Activated naive CD8-positive, alpha-beta T cell treated with anti-CD3 and anti-CD28 coated beads, Interleukin-2, amount 50 U/mL, for 16 hours (primary cell): ENCODE data around the gene GCLM.
A peak's percentile ranks its signal among the peaks of the same experiment; 100 is the strongest.
"Not testable (repeated sequence)": the region's sequence is repeated elsewhere in the genome, so short reads cannot be mapped to it uniquely, and the experiment has no call there.

ENCODE experiments used
- DNase-seq: peaks from one replicate; pipeline ENCODE4 v3.0.0-alpha.2; 2020; ENCODE audit warnings: low read depth, low spot score

Gene GCLM

GRCh38 chr1:93899543-93900207 is 9.6 kb downstream of the GCLM start:
- no peak for DNase-seq

- no peak for DNase-seq
These were observed 20.3 kb downstream of the GCLM start for GRCh38 chr1:93888900-93889299.

GRCh38 chr1:93882269-93882668 is 27.0 kb downstream of the GCLM start:
- no peak for DNase-seq

- no peak for DNase-seq
These were observed 28.5 kb downstream of the GCLM start for GRCh38 chr1:93880731-93881130.

- peak; percentile 79 for DNase-seq
These were observed 30.2 kb downstream of the GCLM start, which contains the start of gene DNTTIP2 for GRCh38 chr1:93878889-93879586. DNTTIP2 (minus strand) TSS chr1:93879206; CDS start chr1:93879148, 58 bp downstream.

GRCh38 chr1:93878501-93878888 is 30.7 kb downstream of the GCLM start:
- DNase-seq, result peak; percentile 20

- no peak for DNase-seq
These were observed 31.7 kb downstream of the GCLM start for GRCh38 chr1:93877529-93877928.

- no peak for DNase-seq
These were observed 33.0 kb downstream of the GCLM start for GRCh38 chr1:93876244-93876643.

- no peak for DNase-seq
These were observed 35.1 kb downstream of the GCLM start for GRCh38 chr1:93874025-93874651.

- DNase-seq, result no peak
These were observed 37.9 kb downstream of the GCLM start for GRCh38 chr1:93871366-93871765.

GRCh38 chr1:93869653-93870052 is 39.6 kb downstream of the GCLM start:
- no peak for DNase-seq

- not testable (repeated sequence) for DNase-seq
These were observed 40.7 kb downstream of the GCLM start for GRCh38 chr1:93868492-93868891.

- no peak for DNase-seq
These were observed 44.0 kb downstream of the GCLM start for GRCh38 chr1:93865253-93865652.

GRCh38 chr1:93864175-93864574 is 45.1 kb downstream of the GCLM start:
- no peak for DNase-seq

GRCh38 chr1:93857653-93858052 is 51.6 kb downstream of the GCLM start:
- not testable (repeated sequence) for DNase-seq

- not testable (repeated sequence) for DNase-seq
These were observed 53.2 kb downstream of the GCLM start for GRCh38 chr1:93855983-93856382.

- no peak for DNase-seq
These were observed 55.3 kb downstream of the GCLM start for GRCh38 chr1:93853940-93854339.

GRCh38 chr1:93851878-93852277 is 57.4 kb downstream of the GCLM start:
- DNase-seq, result no peak

GRCh38 chr1:93851327-93851712 is 57.9 kb downstream of the GCLM start:
- no peak for DNase-seq

GRCh38 chr1:93850687-93851326 is 58.4 kb downstream of the GCLM start:
- DNase-seq, result peak; percentile 17

- no peak for DNase-seq
These were observed 60.8 kb downstream of the GCLM start for GRCh38 chr1:93848350-93848883.

GRCh38 chr1:93847811-93848288 is 61.4 kb downstream of the GCLM start:
- peak; percentile 22 for DNase-seq
